ENCODE measurements around the gene TOR1AIP2.

- TF ChIP-seq, protein P1, sequence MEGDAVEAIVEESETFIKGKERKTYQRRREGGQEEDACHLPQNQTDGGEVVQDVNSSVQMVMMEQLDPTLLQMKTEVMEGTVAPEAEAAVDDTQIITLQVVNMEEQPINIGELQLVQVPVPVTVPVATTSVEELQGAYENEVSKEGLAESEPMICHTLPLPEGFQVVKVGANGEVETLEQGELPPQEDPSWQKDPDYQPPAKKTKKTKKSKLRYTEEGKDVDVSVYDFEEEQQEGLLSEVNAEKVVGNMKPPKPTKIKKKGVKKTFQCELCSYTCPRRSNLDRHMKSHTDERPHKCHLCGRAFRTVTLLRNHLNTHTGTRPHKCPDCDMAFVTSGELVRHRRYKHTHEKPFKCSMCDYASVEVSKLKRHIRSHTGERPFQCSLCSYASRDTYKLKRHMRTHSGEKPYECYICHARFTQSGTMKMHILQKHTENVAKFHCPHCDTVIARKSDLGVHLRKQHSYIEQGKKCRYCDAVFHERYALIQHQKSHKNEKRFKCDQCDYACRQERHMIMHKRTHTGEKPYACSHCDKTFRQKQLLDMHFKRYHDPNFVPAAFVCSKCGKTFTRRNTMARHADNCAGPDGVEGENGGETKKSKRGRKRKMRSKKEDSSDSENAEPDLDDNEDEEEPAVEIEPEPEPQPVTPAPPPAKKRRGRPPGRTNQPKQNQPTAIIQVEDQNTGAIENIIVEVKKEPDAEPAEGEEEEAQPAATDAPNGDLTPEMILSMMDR (IDR thresholded peaks at IDR 0.05) = no peak
- TF ChIP-seq POLR2A (IDR thresholded peaks at IDR 0.05) = no peak
These were observed 1.3 kb downstream of the TOR1AIP2 start for GRCh38 chr1:179876300-179876715.

All from gastroesophageal sphincter (tissue), 3 donors.